Duodenal mucosa (tissue), 2 donors: Measurements from ENCODE around the gene CDK17.
"Not testable (repeated sequence)": the region's sequence is repeated elsewhere in the genome, so short reads cannot be mapped to it uniquely, and the experiment has no call there.

ENCODE experiments used
- H3K27ac ChIP-seq: one replicate; pipeline ENCODE4 v1.7.0; 2013; ENCODE audit warnings: low read depth, low read length
- H3K27me3 ChIP-seq, 2 donors: one replicate each; pipeline ENCODE4 v1.7.0; 2013; ENCODE audit warnings: low read length in 2 of 2, control low read depth in 1 of 2; ENCODE audit not compliant: insufficient read depth in 2 of 2, control insufficient read depth in 1 of 2
- H3K36me3 ChIP-seq, 2 donors: one replicate each; pipeline ENCODE4 v1.7.0; 2013; ENCODE audit warnings: low read length in 2 of 2, control low read depth in 1 of 2; ENCODE audit not compliant: insufficient read depth in 2 of 2, control insufficient read depth in 1 of 2
- H3K4me1 ChIP-seq, 2 donors: one replicate each; pipeline ENCODE4 v1.7.0; 2013; ENCODE audit warnings: low read length in 2 of 2, control low read depth in 1 of 2; ENCODE audit not compliant: insufficient read depth in 2 of 2, control insufficient read depth in 1 of 2
- H3K4me3 ChIP-seq, 2 donors: one replicate each; pipeline ENCODE4 v1.7.0; 2013; ENCODE audit warnings: low read length in 2 of 2, low read depth in 1 of 2
- H3K9ac ChIP-seq, 2 donors: one replicate each; pipeline ENCODE4 v1.7.0; 2013; ENCODE audit warnings: low read length in 2 of 2, low read depth in 1 of 2
- H3K9me3 ChIP-seq, 2 donors: one replicate each; pipeline ENCODE4 v1.7.0; 2013; ENCODE audit warnings: low read length in 2 of 2, control low read depth in 1 of 2; ENCODE audit not compliant: control insufficient read depth in 1 of 2

The CDK17 gene

DNA sequence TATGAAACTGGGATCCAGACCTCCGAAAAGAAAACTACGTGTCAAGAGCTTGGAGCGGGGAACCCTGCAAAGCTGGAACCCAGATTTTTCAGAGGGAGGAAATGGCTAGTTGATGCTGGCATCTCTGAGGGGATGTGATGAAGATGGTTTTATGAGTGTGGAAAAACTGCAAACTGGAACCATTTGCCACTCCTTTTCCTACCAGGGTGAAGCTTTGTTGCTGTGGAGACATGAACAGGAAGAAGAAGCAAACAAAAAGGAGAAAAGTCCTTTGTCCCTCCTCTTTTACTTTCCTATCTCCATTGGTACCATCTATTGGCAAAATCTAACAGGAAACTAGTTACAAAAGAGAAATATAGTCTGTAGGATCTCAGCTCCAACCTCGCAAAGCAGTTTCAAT lies 39.2 kb downstream of the CDK17 start:
- no peak overlapping the region for H3K9ac ChIP-seq
- no peak overlapping the region for H3K27ac ChIP-seq

DNA sequence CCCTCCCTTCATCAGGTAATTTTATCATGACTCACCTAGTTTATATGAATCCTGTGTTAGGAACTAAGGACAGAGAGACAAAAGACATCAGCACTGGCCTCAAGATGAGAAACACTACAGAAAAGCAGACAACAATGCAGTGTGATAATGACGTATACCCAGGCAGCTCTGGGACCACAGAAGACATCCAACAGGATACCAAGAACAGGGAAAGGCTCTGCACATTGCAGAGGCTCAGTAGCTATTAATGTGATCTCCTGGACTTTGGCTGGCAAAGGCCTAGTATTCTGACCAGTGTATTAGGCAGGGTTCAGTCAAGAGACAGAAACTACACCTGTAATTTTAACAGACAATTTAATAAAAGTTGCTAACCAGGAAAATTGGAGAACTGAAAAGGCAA lies 39.7 kb downstream of the CDK17 start:
- Histone ChIP-seq H3K27ac (no peak overlapping the region), H3K4me3 (no peak overlapping the region), H3K4me1 (peaks cover 29 to 31% of the 10 kb centered on the region in 2 donors), H3K36me3 (no peaks in the 10 kb centered on the region), H3K9ac (no peak overlapping the region), H3K9me3 (no peaks in the 10 kb centered on the region), H3K27me3 (no peaks in the 10 kb centered on the region)

More for the DNA sequence above, 39.2 kb downstream of the CDK17 start:
- no peak overlapping the region for H3K4me3 ChIP-seq
- no peaks in the 10 kb centered on the region for H3K36me3 ChIP-seq
- H3K4me1 ChIP-seq = peaks cover 25 to 30% of the 10 kb centered on the region in 2 donors
- H3K9me3 ChIP-seq = no peaks in the 10 kb centered on the region
- H3K27me3 ChIP-seq = no peaks in the 10 kb centered on the region

- no peaks in the 10 kb centered on the region for H3K9me3 ChIP-seq
- H3K36me3 ChIP-seq = no peaks in the 10 kb centered on the region
- H3K4me1 ChIP-seq = peaks cover 36 to 37% of the 10 kb centered on the region in 2 donors
- H3K9ac ChIP-seq = no peak overlapping the region
- H3K27me3 ChIP-seq = no peaks in the 10 kb centered on the region
- H3K4me3 ChIP-seq = no peak overlapping the region
- H3K27ac ChIP-seq = no peak overlapping the region
Observed at GRCh38 chr12:96359328-96359727, 40.9 kb downstream of the CDK17 start.

DNA sequence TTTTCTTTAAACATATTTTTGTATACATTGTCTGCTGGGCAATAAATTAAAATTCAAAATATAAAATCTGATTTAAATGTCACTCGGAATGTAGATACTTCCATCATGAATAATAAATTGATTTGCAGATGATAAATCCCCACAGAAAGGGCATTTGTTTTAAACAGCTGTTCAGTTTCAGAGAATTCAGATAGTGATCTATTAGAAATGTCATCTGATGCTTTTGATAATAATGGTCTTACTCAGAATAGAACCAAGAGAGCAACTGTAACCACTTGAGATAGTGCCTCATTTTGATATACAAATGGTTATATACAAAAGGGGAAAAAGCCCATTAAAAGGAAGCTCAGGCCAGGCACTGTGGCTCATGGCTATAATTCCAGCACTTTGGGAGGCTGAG lies 43.4 kb downstream of the CDK17 start:
- Histone ChIP-seq H3K4me3 (no peak overlapping the region), H3K9me3 (no peaks in the 10 kb centered on the region), H3K4me1 (peaks cover 38 to 39% of the 10 kb centered on the region in 2 donors), H3K36me3 (no peaks in the 10 kb centered on the region), H3K27ac (no peak overlapping the region), H3K9ac (no peak overlapping the region), H3K27me3 (no peaks in the 10 kb centered on the region)

DNA sequence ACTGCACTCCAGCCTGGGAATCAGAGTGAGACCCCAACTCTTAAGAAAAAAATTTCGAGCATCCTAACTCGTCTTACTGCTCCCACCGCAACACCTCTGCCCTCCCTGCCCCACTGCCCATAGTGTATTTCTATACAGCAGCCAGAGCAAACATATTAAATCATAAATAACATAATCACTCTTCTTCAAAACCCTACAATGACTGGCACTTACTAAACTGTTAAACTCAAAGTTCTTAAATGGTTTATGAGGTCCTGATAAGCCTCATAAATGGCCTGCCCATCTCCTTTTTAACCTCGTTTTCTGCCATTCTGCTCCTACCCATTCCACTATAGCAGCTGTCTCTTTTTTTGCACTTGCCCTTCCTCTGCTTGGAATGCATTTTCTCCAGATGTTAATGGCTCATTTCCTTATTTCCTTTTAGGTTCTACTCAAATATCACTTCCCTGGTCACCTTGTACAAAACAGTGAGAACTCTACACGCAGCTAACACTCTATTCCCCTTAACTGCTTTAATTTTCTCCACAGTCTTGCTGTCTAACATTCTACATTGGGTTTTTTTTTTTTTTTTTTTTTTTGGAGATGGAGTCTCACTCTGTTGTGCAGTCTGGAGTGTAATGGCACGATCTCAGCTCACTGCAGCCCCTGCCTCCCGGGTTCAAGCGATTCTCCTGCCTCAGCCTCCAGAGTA lies 45.2 kb downstream of the CDK17 start:
- Histone ChIP-seq H3K36me3 (no peaks in the 10 kb centered on the region), H3K9ac (no peak overlapping the region), H3K27me3 (no peaks in the 10 kb centered on the region), H3K27ac (no peak overlapping the region), H3K4me1 (peaks cover 25 to 27% of the 10 kb centered on the region in 2 donors), H3K4me3 (no peak overlapping the region), H3K9me3 (no peaks in the 10 kb centered on the region)

GRCh38 chr12:96354326-96354725 lies 45.9 kb downstream of the CDK17 start:
- Histone ChIP-seq H3K27ac (no peak overlapping the region), H3K36me3 (no peaks in the 10 kb centered on the region), H3K9ac (no peak overlapping the region), H3K4me1 (peaks cover 25 to 27% of the 10 kb centered on the region in 2 donors), H3K4me3 (no peak overlapping the region), H3K27me3 (no peaks in the 10 kb centered on the region), H3K9me3 (no peaks in the 10 kb centered on the region)

- H3K4me1 ChIP-seq = peaks cover 21 to 32% of the 10 kb centered on the region in 2 donors
- H3K36me3 ChIP-seq = no peaks in the 10 kb centered on the region
- no peak overlapping the region for H3K27ac ChIP-seq
- H3K9ac ChIP-seq = no peak overlapping the region
- H3K9me3 ChIP-seq = no peaks in the 10 kb centered on the region
- no peak overlapping the region for H3K4me3 ChIP-seq
- no peaks in the 10 kb centered on the region for H3K27me3 ChIP-seq
Observed at GRCh38 chr12:96352161-96352835, 47.9 kb downstream of the CDK17 start.

DNA sequence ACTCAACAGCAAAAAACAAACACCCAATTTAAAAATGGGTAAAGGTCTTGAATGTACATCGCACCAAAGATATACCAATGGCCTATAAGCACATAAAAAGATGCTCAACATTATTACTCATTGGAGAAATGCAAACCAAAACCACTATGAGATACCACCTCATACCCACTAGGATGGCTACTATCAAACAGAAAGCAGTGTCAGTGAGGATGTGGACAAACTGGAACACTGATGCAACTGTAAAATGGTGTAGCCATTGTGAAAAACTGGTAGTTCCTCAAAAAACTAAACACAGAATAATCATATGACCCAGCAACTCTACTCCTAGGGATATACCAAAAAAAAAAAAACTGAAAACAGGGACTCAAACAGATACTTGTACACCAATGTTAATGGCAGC lies 49.3 kb downstream of the CDK17 start:
- no peak overlapping the region for H3K4me3 ChIP-seq
- no peaks in the 10 kb centered on the region for H3K27me3 ChIP-seq
- no peaks in the 10 kb centered on the region for H3K36me3 ChIP-seq
- no peak overlapping the region for H3K27ac ChIP-seq
- H3K4me1 ChIP-seq = peaks cover 16 to 31% of the 10 kb centered on the region in 2 donors
- no peak overlapping the region for H3K9ac ChIP-seq
- no peaks in the 10 kb centered on the region for H3K9me3 ChIP-seq

- H3K9ac ChIP-seq = peak overlapping the region in 1 of 2 donors; percentile 38
- peaks cover 5 to 14% of the 10 kb centered on the region in 2 donors for H3K4me1 ChIP-seq
- peak overlapping the region; percentile 27 for H3K27ac ChIP-seq
- H3K27me3 ChIP-seq = no peaks in the 10 kb centered on the region
- H3K36me3 ChIP-seq = peaks cover 0 to 6% of the 10 kb centered on the region in 2 donors
- peak overlapping the region; percentile 44 to 61 for H3K4me3 ChIP-seq
- H3K9me3 ChIP-seq = peaks cover 6 to 7% of the 10 kb centered on the region in 2 donors
Observed at GRCh38 chr12:96347130-96347699, 53.0 kb downstream of the CDK17 start.

DNA sequence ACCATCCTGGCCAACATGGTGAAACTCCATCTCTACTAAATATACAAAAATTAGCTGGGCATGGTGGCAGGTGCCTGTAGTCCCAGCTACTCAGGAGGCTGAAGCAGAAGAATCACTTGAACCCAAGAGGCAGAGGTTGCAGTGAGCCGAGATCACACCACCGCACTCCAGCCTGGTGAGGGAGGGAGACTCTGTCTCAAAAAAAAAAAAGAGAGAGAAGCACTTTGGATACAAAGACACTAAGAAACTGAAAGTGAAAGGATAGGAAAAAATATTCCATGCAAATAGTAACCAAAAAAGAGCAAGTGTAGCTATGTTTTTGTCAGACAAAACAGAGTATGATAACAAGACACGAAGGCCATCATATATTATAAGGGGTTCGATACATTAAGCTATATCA lies 53.5 kb downstream of the CDK17 start:
- H3K27me3 ChIP-seq, H3K27ac ChIP-seq, H3K9me3 ChIP-seq, H3K36me3 ChIP-seq: not testable (repeated sequence)
- peak overlapping the region; percentile 44 to 61 for H3K4me3 ChIP-seq
- H3K4me1 ChIP-seq = peaks cover 5 to 10% of the 10 kb centered on the region in 2 donors
- peak overlapping the region in 1 of 2 donors; percentile 38 for H3K9ac ChIP-seq
